Stimulated activated naive B cell treated with anti-CD40 and anti-IgM and Interleukin-4, amounts not matched to agents 10 μg/mL and 1 μg/mL and 100 μg/mL, for 72 hours (primary cell): ENCODE measurements around the gene ADORA3.
A peak's percentile ranks its signal among the peaks of the same experiment; 100 is the strongest.

Source experiments
- ATAC-seq, 2 donors: fragments of 150-1000 bp; cut with Tn5 transposase; replicated peaks; 2 replicates each; pipeline ENCODE4 v1.10.0; 2021; ENCODE audit warnings: moderate library complexity in 1 of 2
- DNase-seq: peaks from one replicate; pipeline ENCODE4 v3.0.0; 2021
- H3K27ac Mint-ChIP-seq: one replicate; pipeline ENCODE4 v1.8.0; 2022; ENCODE audit warnings: mild to moderate bottlenecking, mixed read lengths
- H3K27me3 Mint-ChIP-seq, 2 donors: one replicate each; pipeline ENCODE4 v1.8.0; 2022; ENCODE audit warnings: mixed read lengths in 2 of 2
- H3K36me3 Mint-ChIP-seq, 2 donors: one replicate each; pipeline ENCODE4 v1.8.0; 2022; ENCODE audit warnings: mixed read lengths in 2 of 2, mild to moderate bottlenecking in 1 of 2
- H3K4me1 Mint-ChIP-seq, 2 donors: one replicate each; pipeline ENCODE4 v1.8.0; 2022; ENCODE audit warnings: mixed read lengths in 2 of 2, mild to moderate bottlenecking in 1 of 2
- H3K4me3 Mint-ChIP-seq, 2 donors: one replicate each; pipeline ENCODE4 v1.8.0; 2022; ENCODE audit warnings: mild to moderate bottlenecking in 2 of 2, mixed read lengths in 2 of 2, moderate library complexity in 1 of 2
- H3K9me3 Mint-ChIP-seq, 2 donors: one replicate each; pipeline ENCODE4 v1.8.0; 2022; ENCODE audit warnings: mixed read lengths in 2 of 2, mild to moderate bottlenecking in 1 of 2

ADORA3 gene

GRCh38 chr1:111515291-111516004, 12.0 kb upstream of the ADORA3 start:
- peaks cover 0 to 3% of the 10 kb centered on the region in 2 donors for H3K9me3 Mint-ChIP-seq
- peak overlapping the region; percentile 86 to 92 for H3K4me3 Mint-ChIP-seq
- peak; percentile 58 to 61 for ATAC-seq
- H3K27ac Mint-ChIP-seq: peak overlapping the region; percentile 97
- peaks cover 48 to 64% of the 10 kb centered on the region in 2 donors for H3K4me1 Mint-ChIP-seq
- peaks cover 4 to 12% of the 10 kb centered on the region in 2 donors for H3K36me3 Mint-ChIP-seq
- no peaks in the 10 kb centered on the region for H3K27me3 Mint-ChIP-seq
- DNase-seq: peak; percentile 54

GRCh38 chr1:111513410-111514020, 10.1 kb upstream of the ADORA3 start:
- H3K4me3 Mint-ChIP-seq: peak overlapping the region; percentile 40 to 65
- H3K27me3 Mint-ChIP-seq: no peaks in the 10 kb centered on the region
- DNase-seq: no peak
- no peak for ATAC-seq
- H3K36me3 Mint-ChIP-seq: peaks cover 4 to 12% of the 10 kb centered on the region in 2 donors
- H3K4me1 Mint-ChIP-seq: peaks cover 50 to 52% of the 10 kb centered on the region in 2 donors
- H3K27ac Mint-ChIP-seq: peak overlapping the region; percentile 83
- peaks cover 0 to 3% of the 10 kb centered on the region in 2 donors for H3K9me3 Mint-ChIP-seq

GRCh38 chr1:111512931-111513330, 9.5 kb upstream of the ADORA3 start:
- H3K27ac Mint-ChIP-seq: peak overlapping the region; percentile 91
- no peak for DNase-seq

GRCh38 chr1:111512132-111512889, 8.9 kb upstream of the ADORA3 start:
- peak overlapping the region; percentile 91 for H3K27ac Mint-ChIP-seq
- H3K9me3 Mint-ChIP-seq: peaks cover 0 to 3% of the 10 kb centered on the region in 2 donors
- DNase-seq (no peak), ATAC-seq (no peak)
- peak overlapping the region in 1 of 2 donors; percentile 29 for H3K4me3 Mint-ChIP-seq
- H3K36me3 Mint-ChIP-seq: peaks cover 4 to 12% of the 10 kb centered on the region in 2 donors
- no peaks in the 10 kb centered on the region for H3K27me3 Mint-ChIP-seq
- peaks cover 39 to 51% of the 10 kb centered on the region in 2 donors for H3K4me1 Mint-ChIP-seq

More at GRCh38 chr1:111512931-111513330, 9.5 kb upstream of the ADORA3 start:
- Mint-ChIP-seq H3K4me3 (peak overlapping the region in 1 of 2 donors; percentile 29), H3K9me3 (peaks cover 0 to 3% of the 10 kb centered on the region in 2 donors), H3K27me3 (no peaks in the 10 kb centered on the region), H3K36me3 (peaks cover 4 to 12% of the 10 kb centered on the region in 2 donors), H3K4me1 (peaks cover 45 to 55% of the 10 kb centered on the region in 2 donors)
- ATAC-seq: no peak

- Mint-ChIP-seq H3K36me3 (peaks cover 4 to 12% of the 10 kb centered on the region in 2 donors), H3K27me3 (no peaks in the 10 kb centered on the region), H3K4me1 (peaks cover 34 to 46% of the 10 kb centered on the region in 2 donors), H3K27ac (no peak overlapping the region), H3K9me3 (peaks cover 0 to 3% of the 10 kb centered on the region in 2 donors), H3K4me3 (no peak overlapping the region)
- ATAC-seq: no peak
- no peak for DNase-seq
Observed at GRCh38 chr1:111511370-111511769, 7.9 kb upstream of the ADORA3 start.

- H3K36me3 Mint-ChIP-seq: peaks cover 4 to 9% of the 10 kb centered on the region in 2 donors
- H3K4me1 Mint-ChIP-seq: peaks cover 34 to 46% of the 10 kb centered on the region in 2 donors
- DNase-seq: no peak
Observed at GRCh38 chr1:111509997-111510375, 6.6 kb upstream of the ADORA3 start.

GRCh38 chr1:111507411-111508201, 4.2 kb upstream of the ADORA3 start:
- DNase-seq (peak; percentile 86), ATAC-seq (peak; percentile 76 to 79)
- H3K9me3 Mint-ChIP-seq: peaks cover 0 to 1% of the 10 kb centered on the region in 2 donors
- H3K27ac Mint-ChIP-seq: peak overlapping the region; percentile 96
- peaks cover 41 to 44% of the 10 kb centered on the region in 2 donors for H3K4me1 Mint-ChIP-seq
- peak overlapping the region; percentile 67 to 70 for H3K4me3 Mint-ChIP-seq
- no peaks in the 10 kb centered on the region for H3K27me3 Mint-ChIP-seq
- no peaks in the 10 kb centered on the region for H3K36me3 Mint-ChIP-seq

More at GRCh38 chr1:111509997-111510375, 6.6 kb upstream of the ADORA3 start:
- Mint-ChIP-seq H3K27me3 (no peaks in the 10 kb centered on the region), H3K27ac (peak overlapping the region; percentile 96), H3K9me3 (peaks cover 0 to 3% of the 10 kb centered on the region in 2 donors), H3K4me3 (no peak overlapping the region)
- no peak for ATAC-seq

GRCh38 chr1:111506561-111506960, 3.1 kb upstream of the ADORA3 start:
- no peak overlapping the region for H3K4me3 Mint-ChIP-seq
- H3K36me3 Mint-ChIP-seq: no peaks in the 10 kb centered on the region
- peaks cover 0 to 1% of the 10 kb centered on the region in 2 donors for H3K9me3 Mint-ChIP-seq
- no peaks in the 10 kb centered on the region for H3K27me3 Mint-ChIP-seq
- H3K27ac Mint-ChIP-seq: peak overlapping the region; percentile 89
- ATAC-seq (no peak), DNase-seq (no peak)
- peaks cover 39 to 43% of the 10 kb centered on the region in 2 donors for H3K4me1 Mint-ChIP-seq

GRCh38 chr1:111505641-111506119, 2.2 kb upstream of the ADORA3 start:
- Mint-ChIP-seq H3K27me3 (no peaks in the 10 kb centered on the region), H3K4me3 (peak overlapping the region; percentile 6 to 57), H3K27ac (peak overlapping the region; percentile 89), H3K4me1 (peaks cover 41 to 43% of the 10 kb centered on the region in 2 donors), H3K9me3 (peaks cover 0 to 1% of the 10 kb centered on the region in 2 donors), H3K36me3 (no peaks in the 10 kb centered on the region)
- peak; percentile 60 to 63 for ATAC-seq
- DNase-seq: peak; percentile 66

- DNase-seq: no peak
- no peak for ATAC-seq
- peaks cover 37 to 50% of the 10 kb centered on the region in 2 donors for H3K4me1 Mint-ChIP-seq
- H3K36me3 Mint-ChIP-seq: no peaks in the 10 kb centered on the region
- H3K9me3 Mint-ChIP-seq: peaks cover 0 to 3% of the 10 kb centered on the region in 2 donors
- no peaks in the 10 kb centered on the region for H3K27me3 Mint-ChIP-seq
- H3K4me3 Mint-ChIP-seq: no peak overlapping the region
- peak overlapping the region; percentile 78 for H3K27ac Mint-ChIP-seq
Observed at GRCh38 chr1:111504097-111504496, 664 bp upstream of the ADORA3 start.

- Mint-ChIP-seq H3K36me3 (peaks cover 4 to 8% of the 10 kb centered on the region in 2 donors), H3K4me3 (no peak overlapping the region), H3K4me1 (peaks cover 39 to 65% of the 10 kb centered on the region in 2 donors), H3K27me3 (no peaks in the 10 kb centered on the region), H3K27ac (no peak overlapping the region), H3K9me3 (peaks cover 3 to 6% of the 10 kb centered on the region in 2 donors)
- ATAC-seq (no peak), DNase-seq (no peak)
Observed at GRCh38 chr1:111501645-111502044, 1.8 kb downstream of the ADORA3 start.

GRCh38 chr1:111499026-111499785, 4.2 kb downstream of the ADORA3 start:
- peaks cover 26 to 51% of the 10 kb centered on the region in 2 donors for H3K4me1 Mint-ChIP-seq
- H3K27me3 Mint-ChIP-seq: no peaks in the 10 kb centered on the region
- H3K9me3 Mint-ChIP-seq: peaks cover 11 to 18% of the 10 kb centered on the region in 2 donors
- ATAC-seq: no peak
- no peak overlapping the region for H3K4me3 Mint-ChIP-seq
- no peak overlapping the region for H3K27ac Mint-ChIP-seq
- H3K36me3 Mint-ChIP-seq: peaks cover 10 to 16% of the 10 kb centered on the region in 2 donors
- no peak for DNase-seq

GRCh38 chr1:111497592-111497991, 5.8 kb downstream of the ADORA3 start:
- Mint-ChIP-seq H3K27me3 (no peaks in the 10 kb centered on the region), H3K36me3 (peaks cover 10 to 17% of the 10 kb centered on the region in 2 donors)

More at GRCh38 chr1:111497592-111497991, 5.8 kb downstream of the ADORA3 start:
- H3K4me1 Mint-ChIP-seq: peaks cover 17 to 36% of the 10 kb centered on the region in 2 donors
- peak; percentile 92 to 93 for ATAC-seq
- no peak overlapping the region for H3K4me3 Mint-ChIP-seq
- no peak for DNase-seq
- H3K9me3 Mint-ChIP-seq: peaks cover 9 to 18% of the 10 kb centered on the region in 2 donors
- peak overlapping the region; percentile 84 for H3K27ac Mint-ChIP-seq
